Omental fat pad (tissue), 4 donors: ENCODE measurements around the gene NTN5. TPM values are rescaled to one million over a fixed set of nuclear protein-coding genes. Genes with fewer than 3 reads are reported as not detected.

ENCODE experiments used
- ATAC-seq: fragments of 150-250 bp; one replicate; pipeline ENCODE4 v1.9.1; 2016; ENCODE audit warnings: mild to moderate bottlenecking, moderate library complexity; ENCODE audit not compliant: low FRiP score
- DNase-seq: peaks from one replicate; pipeline ENCODE4 v3.0.0-alpha.2; 2019; ENCODE audit warnings: low spot score
- CTCF ChIP-seq, 3 donors: fragments of 450-650 bp; IDR thresholded peaks; one replicate each; pipeline ENCODE4 v1.5.1; 2016 to 2017; ENCODE audit warnings: antibody characterized with exemption in 3 of 3, mild to moderate bottlenecking in 3 of 3, moderate library complexity in 2 of 3
- total RNA-seq, 4 donors: library from RNA; depleted of rRNA; stranded (reverse); fragments of >200 nt; gene quantifications; one replicate each; pipeline ENCODE4 v1.1.0, GENCODE V29; 2016

Gene NTN5
- total RNA-seq, 4 donors from 2014 or later = 0.47 TPM; not detected in 3

- DNase-seq (no peak), ATAC-seq (no peak)
- no peak for TF ChIP-seq CTCF (IDR thresholded peaks at IDR 0.05)
These were observed 58.2 kb downstream of the NTN5 start, which contains the start of gene FAM83E for GRCh38 chr19:48614436-48615230. Gene FAM83E, minus strand, starts transcription at chr19:48615076. Its CDS starts 1,704 bp downstream, at chr19:48613372.

GRCh38 chr19:48613852-48614435 lies 58.9 kb downstream of the NTN5 start:
- DNase-seq = no peak
- no peak for TF ChIP-seq CTCF (IDR thresholded peaks at IDR 0.05)
- ATAC-seq = no peak

GRCh38 chr19:48613024-48613851 lies 59.6 kb downstream of the NTN5 start:
- ATAC-seq (no peak), DNase-seq (no peak)
- TF ChIP-seq CTCF (IDR thresholded peaks at IDR 0.05) = no peak

- DNase-seq (no peak), ATAC-seq (no peak)
- no peak for TF ChIP-seq CTCF (IDR thresholded peaks at IDR 0.05)
These were observed 60.9 kb downstream of the NTN5 start for GRCh38 chr19:48611872-48612271.

Other genes with a start within 250 kb of the NTN5 start
- 10 to 100 TPM; 19.5 to 90.5 (median 31.5) TPM for gene GRWD1, start 227.0 kb downstream of the NTN5 start, total RNA-seq
- gene KCNJ14, start 217.4 kb downstream of the NTN5 start, total RNA-seq = 1 to 10 TPM in 2 of 4 donors, under 1 TPM in 2; 0.56 to 2.2 (median 1.1) TPM
- gene CYTH2, start 203.6 kb downstream of the NTN5 start, total RNA-seq = 10 to 100 TPM; 19.2 to 49.7 (median 26.8) TPM
- under 1 TPM; 0.12 to 0.47 (median 0.39) TPM for gene LMTK3, start 161.2 kb downstream of the NTN5 start, total RNA-seq
- not detected for gene SULT2B1, start 120.8 kb downstream of the NTN5 start, total RNA-seq
- not detected for gene SPACA4, start 66.3 kb downstream of the NTN5 start, total RNA-seq
- 1 to 10 TPM in 1 of 4 donors, under 1 TPM in 1, not detected in 2; 0.47 to 1.3 TPM for gene FAM83E, start 57.9 kb downstream of the NTN5 start, total RNA-seq
- 1,000 to 10,000 TPM; 1,539 to 2,303 (median 1,904) TPM for gene RPL18, start 53.8 kb downstream of the NTN5 start, total RNA-seq
- gene SPHK2, start 53.5 kb downstream of the NTN5 start, total RNA-seq = 10 to 100 TPM in 2 of 4 donors, 1 to 10 TPM in 2; 6.0 to 16.2 (median 9.5) TPM
- gene DBP, start 35.6 kb downstream of the NTN5 start, total RNA-seq = 10 to 100 TPM in 1 of 4 donors, 1 to 10 TPM in 3; 2.6 to 12.6 (median 5.2) TPM
- gene CA11, start 26.8 kb downstream of the NTN5 start, total RNA-seq = 10 to 100 TPM in 1 of 4 donors, 1 to 10 TPM in 3; 1.9 to 12.7 (median 5.7) TPM
- gene FUT2, start 23.0 kb upstream of the NTN5 start, total RNA-seq = under 1 TPM in 2 of 4 donors, not detected in 2; 0.24 to 0.28 TPM
- 1 to 10 TPM in 2 of 4 donors, under 1 TPM in 2; 0.36 to 3.0 (median 1.0) TPM for gene MAMSTR, start 46.7 kb upstream of the NTN5 start, total RNA-seq
- gene RASIP1, start 67.6 kb upstream of the NTN5 start, total RNA-seq = 10 to 100 TPM; 11.3 to 60.8 (median 32.4) TPM
- 1 to 10 TPM in 3 of 4 donors, not detected in 1; 1.3 to 2.5 (median 1.3) TPM for gene IZUMO1, start 73.9 kb upstream of the NTN5 start, total RNA-seq
- gene FUT1, start 79.6 kb upstream of the NTN5 start, total RNA-seq = 1 to 10 TPM; 2.2 to 7.1 (median 5.3) TPM
- not detected for gene FGF21, start 82.5 kb upstream of the NTN5 start, total RNA-seq
- gene BCAT2, start 138.0 kb upstream of the NTN5 start, total RNA-seq = 10 to 100 TPM; 20.5 to 65.3 (median 37.2) TPM
- gene HSD17B14, start 163.5 kb upstream of the NTN5 start, total RNA-seq = 10 to 100 TPM; 11.0 to 19.3 (median 13.0) TPM
- gene PLEKHA4, start 195.6 kb upstream of the NTN5 start, total RNA-seq = 10 to 100 TPM in 3 of 4 donors, 1 to 10 TPM in 1; 7.3 to 18.7 (median 14.9) TPM
- gene PPP1R15A, start 199.4 kb upstream of the NTN5 start, total RNA-seq = 100 to 1,000 TPM; 105 to 282 (median 176) TPM
- gene TULP2, start 225.7 kb upstream of the NTN5 start, total RNA-seq = not detected
- gene NUCB1, start 227.3 kb upstream of the NTN5 start, total RNA-seq = 100 to 1,000 TPM; 197 to 280 (median 253) TPM